ENCODE data around the gene CSNK1E.

The CSNK1E gene

DNA sequence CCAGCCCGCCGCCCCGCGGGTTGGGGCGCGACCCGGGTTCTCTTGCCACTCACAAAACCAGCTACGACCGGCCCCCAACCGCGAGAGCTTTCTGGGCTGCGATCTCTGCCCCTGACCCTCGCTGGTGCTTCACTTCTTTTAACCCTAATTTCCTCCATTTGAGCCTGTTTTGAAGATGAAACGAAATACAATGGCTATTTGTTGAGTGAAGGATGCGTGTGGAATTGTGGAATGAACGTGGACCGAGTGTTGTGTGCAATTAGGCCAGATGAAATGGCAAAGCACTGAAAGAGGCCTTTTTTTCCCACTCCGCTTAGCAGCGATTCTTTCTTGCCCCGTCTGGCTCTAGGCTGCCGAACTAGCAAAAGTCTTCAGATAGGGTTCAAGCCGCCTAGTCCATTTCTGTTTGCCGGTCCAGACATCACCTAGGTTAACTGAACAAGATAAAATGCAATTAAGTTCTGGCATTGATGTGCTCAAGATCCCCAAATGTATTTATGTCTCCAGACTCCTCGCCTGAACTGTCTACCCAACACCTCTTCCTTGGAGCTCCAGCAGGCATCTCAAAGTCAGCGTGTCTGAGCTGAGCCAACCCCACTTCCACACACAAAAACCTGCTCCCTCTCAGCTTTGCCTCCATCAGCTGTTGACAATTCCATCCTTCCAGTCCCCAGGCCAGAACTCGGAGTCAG, 44.0 kb downstream of the CSNK1E start:
- DNase-seq: peak in 1 of 4 experiments; percentile 9

- peak; percentile 87 to 95 (median 92) for DNase-seq
These were observed 44.7 kb downstream of the CSNK1E start, which contains the start of gene TMEM184B for GRCh38 chr22:38272373-38273134. Gene TMEM184B, minus strand, starts transcription at chr22:38273010. Its CDS starts 25,049 bp downstream, at chr22:38247961.

- DNase-seq: peak in 1 of 4 experiments; percentile 13
These were observed 45.3 kb downstream of the CSNK1E start for GRCh38 chr22:38271927-38272372.

DNA sequence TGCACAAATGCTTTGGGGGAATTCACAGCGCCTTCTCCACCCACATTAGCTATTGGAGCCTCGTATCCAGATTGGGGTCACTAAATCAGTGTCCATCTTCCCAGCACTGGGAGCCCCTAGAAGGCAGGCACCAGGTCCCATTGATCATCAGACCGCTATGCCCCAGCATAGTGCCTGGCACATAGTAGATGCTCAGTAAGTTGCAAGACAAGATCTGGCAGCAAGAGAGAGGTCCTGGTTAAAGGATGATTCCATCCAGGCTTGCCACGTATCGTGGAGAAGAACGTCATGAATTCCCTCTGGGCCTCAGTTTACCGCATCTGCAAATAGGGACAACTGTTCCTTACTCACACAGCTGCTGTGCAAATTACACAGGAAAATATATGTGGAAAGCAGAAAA, 46.1 kb downstream of the CSNK1E start:
- no peak for DNase-seq

GRCh38 chr22:38270091-38270992, 46.9 kb downstream of the CSNK1E start:
- no peak for DNase-seq

- DNase-seq: no peak
These were observed 47.8 kb downstream of the CSNK1E start for GRCh38 chr22:38269466-38269865.

DNA sequence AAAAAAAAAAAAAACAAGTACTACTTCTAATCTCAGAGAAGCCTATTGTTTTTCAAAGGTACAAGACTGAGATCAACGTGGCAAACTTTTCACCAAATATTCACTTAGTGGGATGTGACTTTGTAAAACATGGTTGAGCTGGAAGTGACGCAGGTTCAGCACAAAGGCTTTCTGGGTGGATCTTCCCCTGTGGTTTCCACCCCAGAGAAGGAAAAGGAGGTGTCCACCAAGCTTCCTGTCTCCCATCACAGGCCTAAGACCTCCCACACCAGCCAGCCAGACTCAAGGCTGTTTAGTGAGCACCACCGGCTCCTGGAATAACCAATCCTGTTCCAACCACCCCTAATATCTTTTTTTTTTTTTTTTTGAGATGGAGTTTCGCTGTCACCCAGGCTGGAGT, 50.1 kb downstream of the CSNK1E start:
- peak; percentile 55 to 70 (median 66) for DNase-seq

- DNase-seq: peak in 2 of 4 experiments; percentile 22 to 35
These were observed 51.1 kb downstream of the CSNK1E start for GRCh38 chr22:38266120-38266519.

DNA sequence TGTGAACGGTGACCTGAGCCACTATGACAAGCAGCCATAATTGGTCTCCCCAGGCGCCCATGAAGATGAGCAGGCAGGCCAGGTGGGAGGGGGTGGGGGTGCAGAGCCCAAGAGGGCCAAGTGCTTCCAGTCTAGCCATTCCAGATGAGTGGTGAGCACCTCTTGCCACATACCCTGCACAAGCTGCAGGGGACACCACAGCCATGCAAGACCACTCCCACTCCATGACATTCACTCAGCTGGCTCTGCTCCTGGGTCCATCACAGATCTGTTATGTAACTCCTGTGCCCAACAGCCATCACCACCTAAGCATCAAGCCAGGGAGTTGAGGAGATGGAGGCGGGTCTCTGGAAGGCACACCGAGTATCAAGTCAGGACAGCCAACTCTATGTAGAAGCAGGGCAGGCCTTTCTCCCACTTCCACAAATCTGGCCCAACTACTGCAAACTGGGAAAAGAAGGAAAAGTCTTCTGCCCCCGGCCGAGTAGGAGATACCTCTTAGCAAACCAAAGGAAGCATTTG, 52.9 kb downstream of the CSNK1E start:
- no peak for DNase-seq

GRCh38 chr22:38262051-38262795, 55.0 kb downstream of the CSNK1E start:
- DNase-seq: peak; percentile 41 to 79 (median 54)

DNA sequence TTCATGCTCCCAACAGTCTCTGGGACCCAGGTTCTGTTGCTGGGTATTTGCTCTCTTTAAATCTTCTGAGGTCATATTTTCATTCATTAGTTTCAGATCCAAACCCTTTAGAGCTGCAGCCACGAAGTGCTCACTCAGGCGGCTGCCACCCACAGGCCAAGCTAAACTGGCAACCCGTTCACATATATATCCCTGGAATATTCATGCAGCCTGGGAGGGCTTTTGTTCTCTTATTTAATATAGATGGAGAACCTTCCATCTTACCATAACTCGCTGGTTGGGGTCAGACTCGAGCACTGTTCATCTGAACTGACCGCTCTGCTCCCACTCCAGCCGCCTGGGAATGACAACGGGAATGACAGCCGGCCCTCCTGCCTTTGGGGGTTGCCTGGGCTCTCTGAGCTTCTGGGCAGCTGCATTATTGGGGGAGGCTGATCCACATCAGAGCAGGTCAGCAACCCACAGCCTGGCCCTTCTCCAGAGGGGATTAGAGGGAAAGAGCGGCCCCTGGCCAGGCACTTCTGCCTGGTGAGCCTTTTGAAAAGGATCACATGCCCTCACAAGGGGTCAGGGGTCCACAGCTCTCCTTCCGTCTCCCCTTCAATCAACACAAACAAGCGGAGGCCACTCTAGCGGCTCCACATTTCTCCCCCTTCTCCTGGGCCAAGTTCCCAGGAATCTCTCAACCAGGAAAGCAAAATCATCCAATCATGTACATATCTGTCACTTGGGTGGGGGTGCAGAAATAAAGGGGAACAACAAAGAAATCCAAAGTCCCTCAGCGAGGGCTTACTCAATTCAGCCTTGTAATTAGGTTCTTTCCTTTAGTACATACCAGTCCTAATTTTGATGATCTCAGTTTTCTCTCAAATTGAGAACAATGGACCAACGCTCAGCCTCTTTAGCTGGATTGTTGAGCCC, 56.2 kb downstream of the CSNK1E start:
- DNase-seq: peak; percentile 11 to 39 (median 32)

DNA sequence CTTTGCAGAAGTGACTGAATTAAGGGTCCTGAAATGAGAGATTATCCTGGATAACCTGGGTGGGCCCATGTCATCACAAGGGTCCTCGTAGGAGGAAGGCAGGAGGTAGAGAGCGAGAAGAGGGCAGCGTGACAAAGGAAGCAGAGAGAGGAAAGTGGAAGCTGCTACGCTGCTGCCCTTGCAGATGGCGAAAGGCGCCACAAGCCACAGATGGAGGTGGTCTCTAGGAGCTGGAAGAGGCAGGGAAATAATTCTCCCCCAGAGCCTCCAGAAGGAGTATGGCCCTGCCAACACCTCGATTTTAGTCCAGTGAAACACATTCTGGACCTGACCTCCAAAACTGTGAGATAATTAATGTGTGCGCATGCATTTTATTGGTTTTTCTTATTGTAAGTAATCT, 57.9 kb downstream of the CSNK1E start:
- peak in 2 of 4 experiments; percentile 15 to 43 for DNase-seq

DNA sequence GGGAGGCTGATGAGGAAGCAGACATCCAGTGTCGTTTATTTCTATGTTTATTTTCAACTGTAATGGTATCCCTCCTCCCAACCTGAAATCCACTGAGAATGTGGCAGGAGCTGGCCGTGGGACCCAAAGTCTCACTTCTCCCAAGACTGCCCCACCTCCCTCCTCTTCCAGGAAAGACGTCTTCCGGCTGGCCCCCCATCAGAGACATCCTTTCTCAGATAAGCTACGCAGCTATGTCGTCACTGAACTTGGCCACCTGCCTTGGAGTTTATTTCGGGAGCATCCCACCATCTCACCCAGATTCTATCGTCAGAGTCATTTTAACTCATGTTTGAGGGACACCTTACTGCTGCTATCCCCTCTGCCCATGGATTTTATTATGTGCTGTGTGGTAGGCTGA, 58.3 kb downstream of the CSNK1E start:
- DNase-seq: no peak

GRCh38 chr22:38257650-38258250, 59.5 kb downstream of the CSNK1E start:
- no peak for DNase-seq

GRCh38 chr22:38257181-38257580, 60.1 kb downstream of the CSNK1E start:
- DNase-seq: no peak

- DNase-seq: no peak
These were observed 61.5 kb downstream of the CSNK1E start for GRCh38 chr22:38255697-38256096.

DNA sequence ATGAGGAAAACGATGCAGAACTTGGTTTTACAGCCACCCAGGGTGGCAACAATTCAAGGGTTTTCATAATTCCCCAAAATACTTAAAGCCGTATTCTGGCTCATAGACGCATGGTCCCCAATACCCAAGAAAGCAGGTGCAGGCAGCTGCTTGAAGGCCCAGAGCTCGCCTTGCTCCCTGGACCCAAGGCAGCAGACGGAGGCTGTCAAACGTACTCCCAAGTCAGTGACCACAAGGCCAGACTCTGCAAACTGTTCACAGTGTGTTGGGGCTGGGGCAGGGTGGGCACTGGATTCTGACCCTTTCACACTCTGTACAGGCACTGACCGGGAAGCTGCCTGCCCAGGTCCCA, 65.9 kb downstream of the CSNK1E start:
- DNase-seq: no peak

- no peak for DNase-seq
These were observed 66.4 kb downstream of the CSNK1E start for GRCh38 chr22:38250643-38251340.

DNA sequence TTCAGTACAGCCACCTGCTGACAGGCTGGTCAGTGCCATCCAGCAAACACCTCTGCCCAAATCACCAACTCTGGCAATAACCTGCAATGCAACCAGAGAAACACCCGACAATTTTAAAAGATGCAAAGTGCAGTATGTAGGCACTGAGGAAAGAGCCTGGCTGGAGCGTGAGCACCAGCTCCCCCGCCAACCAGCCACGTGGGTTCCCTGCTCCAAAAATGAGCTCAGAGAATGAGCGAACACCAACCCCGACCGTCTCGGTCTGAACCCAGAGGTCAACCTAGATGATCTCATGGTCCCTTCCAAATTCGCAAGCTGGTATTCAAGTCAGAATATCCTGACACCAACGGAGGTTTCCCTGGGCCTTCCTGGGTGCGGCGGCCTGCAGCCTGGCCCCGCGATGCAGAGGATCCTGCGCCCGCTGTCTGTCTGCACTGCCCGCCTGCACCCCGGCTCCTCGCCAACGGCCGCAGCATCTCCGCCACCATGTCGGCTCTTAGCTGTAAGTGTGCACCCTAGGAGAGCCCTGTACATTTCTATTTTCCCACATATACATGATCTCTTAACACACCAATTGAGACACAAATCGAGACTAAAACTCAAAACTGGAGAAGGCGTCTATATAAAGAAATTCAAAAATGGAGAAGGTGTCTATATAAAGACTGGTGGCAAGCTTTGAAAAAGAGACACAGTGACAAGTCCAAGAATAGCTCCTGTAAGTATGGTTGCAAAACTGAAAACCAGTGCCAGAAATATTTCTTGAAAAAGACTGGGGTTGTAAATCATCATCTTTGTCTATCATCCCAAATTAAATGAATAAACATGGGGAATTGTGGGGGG, 67.2 kb downstream of the CSNK1E start:
- no peak for DNase-seq
